A673 (cell line): ENCODE data around the gene GXYLT1. TPM values are rescaled to one million over a fixed set of nuclear protein-coding genes. Genes with fewer than 3 reads are reported as not detected.

ENCODE experiments used
- BruUV-seq: library from RNA; stranded (reverse); fragments of 400-500 nt; replicated peaks from 2 replicates; lab custom pipeline; 2021; lab: Mats Ljungman, UMichigan
- CTCF ChIA-PET: fragments of 300-600 bp; sonication (Branson Sonifier 250); formaldehyde crosslinking; loops from one replicate; lab custom pipeline; 2022; ENCODE audit warnings: antibody characterized with exemption; lab: Charles Lee
- POLR2A ChIA-PET: fragments of 300-600 bp; sonication (Branson Sonifier 250); formaldehyde crosslinking; loops from one replicate; lab custom pipeline; 2022; ENCODE audit warnings: antibody characterized with exemption; ENCODE audit not compliant: low non-redundant PET; lab: Charles Lee
- DNase-seq: peaks from one replicate; pipeline ENCODE4 v3.0.0-alpha.2; 2015; ENCODE audit warnings: low spot score
- H3K27ac ChIP-seq: fragments of 200-600 bp; sonication (generic); 2 replicates; pipeline ENCODE4 v1.5.1; 2016; ENCODE audit warnings: mixed run types, low read depth, mild to moderate bottlenecking, mixed read lengths, antibody characterized with exemption, low read length; ENCODE audit not compliant: poor library complexity, severe bottlenecking
- H3K27me3 ChIP-seq: fragments of 200-600 bp; sonication (generic); replicated peaks from 2 replicates; pipeline ENCODE4 v1.6.1; 2017; ENCODE audit warnings: mixed run types, low read depth, mild to moderate bottlenecking, mixed read lengths, antibody characterized with exemption, low read length; ENCODE audit not compliant: insufficient read depth, poor library complexity
- H3K36me3 ChIP-seq: fragments of 200-600 bp; sonication (generic); 2 replicates; pipeline ENCODE4 v1.6.1; 2016; ENCODE audit warnings: mixed run types, mild to moderate bottlenecking, mixed read lengths, antibody characterized with exemption, low read length; ENCODE audit not compliant: insufficient read depth, poor library complexity, severe bottlenecking
- H3K4me1 ChIP-seq: fragments of 200-600 bp; sonication (generic); 2 replicates; pipeline ENCODE4 v1.6.1; 2017; ENCODE audit warnings: mixed run types, mild to moderate bottlenecking, mixed read lengths, antibody characterized with exemption, low read length; ENCODE audit not compliant: insufficient read depth, poor library complexity, severe bottlenecking
- H3K4me3 ChIP-seq: fragments of 200-600 bp; sonication (generic); 2 replicates; pipeline ENCODE4 v1.5.1; 2016; ENCODE audit warnings: low read depth, mixed run types, mild to moderate bottlenecking, mixed read lengths, low read length; ENCODE audit not compliant: poor library complexity, severe bottlenecking
- H3K9me3 ChIP-seq: fragments of 200-600 bp; sonication (generic); 2 replicates; pipeline ENCODE4 v1.6.1; 2016; ENCODE audit warnings: mixed run types, low read depth, mild to moderate bottlenecking, mixed read lengths, antibody characterized with exemption, low read length; ENCODE audit not compliant: poor library complexity, severe bottlenecking
- EZH2 ChIP-seq: fragments of 200-600 bp; sonication (generic); IDR thresholded peaks from 2 replicates; pipeline ENCODE4 v1.6.1; 2017; ENCODE audit warnings: borderline replicate concordance, low read depth, mild to moderate bottlenecking, mixed read lengths, antibody characterized with exemption, low read length; ENCODE audit not compliant: poor library complexity, severe bottlenecking
- intact Hi-C: fragments of 100-400 bp; cut with micrococcal nuclease; formaldehyde crosslinking; loops from one replicate; pipeline ENCODE4 v1.10.0; 2022; ENCODE audit not compliant: unreplicated experiment
- total RNA-seq: library from RNA; stranded (reverse); gene quantifications from 2 replicates; pipeline ENCODE4 v1.2.3, GENCODE V29; 2021
- TF ChIP-seq, protein P1 (sequence below): fragments of 300-800, 200-600 bp; sonication (generic); conservative IDR thresholded peaks from 2 replicates; pipeline ENCODE4 v1.5.1; 2017; ENCODE audit warnings: low read depth, mild to moderate bottlenecking, antibody characterized with exemption, low read length, moderate library complexity, mixed read lengths

GXYLT1 gene
- total RNA-seq, 1 experiment from 2014 or later: 25.0 TPM

GRCh38 chr12:42174978-42175377 is 30.3 kb upstream of the GXYLT1 start:
- CTCF ChIA-PET: no interaction called here
- H3K27me3 ChIP-seq: no peaks in the 10 kb centered on the region
- intact Hi-C loops: no loop called here
- no peaks in the 10 kb centered on the region for H3K36me3 ChIP-seq
- no TSS peak for BruUV-seq
- H3K4me1 ChIP-seq: no peaks in the 10 kb centered on the region
- DNase-seq: no peak
- TF ChIP-seq, protein P1, sequence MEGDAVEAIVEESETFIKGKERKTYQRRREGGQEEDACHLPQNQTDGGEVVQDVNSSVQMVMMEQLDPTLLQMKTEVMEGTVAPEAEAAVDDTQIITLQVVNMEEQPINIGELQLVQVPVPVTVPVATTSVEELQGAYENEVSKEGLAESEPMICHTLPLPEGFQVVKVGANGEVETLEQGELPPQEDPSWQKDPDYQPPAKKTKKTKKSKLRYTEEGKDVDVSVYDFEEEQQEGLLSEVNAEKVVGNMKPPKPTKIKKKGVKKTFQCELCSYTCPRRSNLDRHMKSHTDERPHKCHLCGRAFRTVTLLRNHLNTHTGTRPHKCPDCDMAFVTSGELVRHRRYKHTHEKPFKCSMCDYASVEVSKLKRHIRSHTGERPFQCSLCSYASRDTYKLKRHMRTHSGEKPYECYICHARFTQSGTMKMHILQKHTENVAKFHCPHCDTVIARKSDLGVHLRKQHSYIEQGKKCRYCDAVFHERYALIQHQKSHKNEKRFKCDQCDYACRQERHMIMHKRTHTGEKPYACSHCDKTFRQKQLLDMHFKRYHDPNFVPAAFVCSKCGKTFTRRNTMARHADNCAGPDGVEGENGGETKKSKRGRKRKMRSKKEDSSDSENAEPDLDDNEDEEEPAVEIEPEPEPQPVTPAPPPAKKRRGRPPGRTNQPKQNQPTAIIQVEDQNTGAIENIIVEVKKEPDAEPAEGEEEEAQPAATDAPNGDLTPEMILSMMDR: no peak
- TF ChIP-seq EZH2: no peak
- no peak overlapping the region for H3K4me3 ChIP-seq
- POLR2A ChIA-PET: no interaction called here
- H3K9me3 ChIP-seq: no peaks in the 10 kb centered on the region
- H3K27ac ChIP-seq: no peak overlapping the region

DNA sequence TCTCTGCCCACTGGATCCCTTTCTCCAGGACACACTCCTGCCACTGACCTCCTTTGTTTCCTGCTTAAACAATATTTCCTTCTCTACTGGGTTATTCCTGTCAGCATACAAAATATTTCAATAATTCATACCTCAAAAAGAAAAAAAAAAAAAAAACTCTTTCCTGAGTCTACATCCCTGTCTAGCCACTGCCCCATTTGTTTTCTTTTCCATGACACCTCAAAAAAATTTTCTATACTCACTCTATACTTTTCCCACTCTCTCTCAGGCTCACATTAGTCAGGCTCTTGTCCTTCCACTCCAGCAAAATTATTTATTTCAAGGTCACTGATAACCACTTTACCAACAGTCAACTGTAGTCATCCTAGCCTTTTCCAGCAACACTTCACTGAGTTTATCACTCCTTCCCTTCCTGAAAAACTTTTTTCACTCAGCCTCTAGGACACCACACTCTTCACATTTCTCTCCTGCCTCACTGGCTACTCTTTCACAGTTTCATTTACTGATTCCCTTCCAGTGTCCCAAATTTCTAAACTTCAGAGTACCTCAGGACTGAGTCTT is 29.4 kb upstream of the GXYLT1 start:
- Histone ChIP-seq H3K27me3 (no peaks in the 10 kb centered on the region), H3K4me3 (no peak overlapping the region), H3K9me3 (no peaks in the 10 kb centered on the region), H3K36me3 (no peaks in the 10 kb centered on the region), H3K27ac (no peak overlapping the region), H3K4me1 (no peaks in the 10 kb centered on the region)
- TF ChIP-seq, protein P1: no peak
- intact Hi-C loops: no loop called here
- CTCF ChIA-PET: no interaction called here
- no peak for DNase-seq
- BruUV-seq: no TSS peak
- POLR2A ChIA-PET: no interaction called here

- Histone ChIP-seq H3K27me3 (no peaks in the 10 kb centered on the region), H3K9me3 (no peaks in the 10 kb centered on the region), H3K4me3 (no peak overlapping the region), H3K36me3 (no peaks in the 10 kb centered on the region), H3K27ac (no peak overlapping the region), H3K4me1 (no peaks in the 10 kb centered on the region)
- no peak for DNase-seq
- intact Hi-C loops: no loop called here
- BruUV-seq: no TSS peak
- no peak for TF ChIP-seq EZH2
- TF ChIP-seq, protein P1: no peak
- POLR2A ChIA-PET: no interaction called here
- CTCF ChIA-PET: no interaction called here
These were observed 28.0 kb upstream of the GXYLT1 start for GRCh38 chr12:42172441-42173210.
